ENCODE measurements around the gene CREB3L1.

Gene CREB3L1

GRCh38 chr11:46321757-46322156, 44.3 kb downstream of the CREB3L1 start:
- no peak for DNase-seq (ENCODE audit: extremely low read depth in 1 of 2, low read depth in 1 of 2)

GRCh38 chr11:46322759-46323158, 45.3 kb downstream of the CREB3L1 start:
- DNase-seq (ENCODE audit: extremely low read depth in 1 of 2, low read depth in 1 of 2): no peak

- no peak for DNase-seq (ENCODE audit: extremely low read depth in 1 of 2, low read depth in 1 of 2)
These were observed 49.5 kb downstream of the CREB3L1 start for GRCh38 chr11:46326813-46327416.

DNA sequence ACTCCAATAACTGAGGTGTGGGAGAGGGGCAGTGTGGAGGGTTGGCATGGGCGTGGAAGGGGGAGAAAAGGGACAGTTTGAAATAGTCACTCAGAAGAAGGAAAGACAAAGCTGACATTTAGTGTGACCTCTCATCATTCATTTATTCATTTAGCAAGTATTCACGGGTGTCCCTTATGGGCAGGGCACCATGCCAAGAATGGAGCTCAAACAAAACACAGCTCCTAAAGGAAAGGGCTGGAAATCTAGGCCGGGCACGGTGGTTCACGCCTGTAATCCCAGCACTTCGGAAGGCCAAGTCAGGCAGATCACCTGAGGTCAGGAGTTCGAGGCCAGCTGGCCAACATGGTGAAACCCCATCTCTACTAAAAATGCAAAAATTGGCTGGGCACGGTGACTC, 50.4 kb downstream of the CREB3L1 start:
- no peak for DNase-seq (ENCODE audit: extremely low read depth in 1 of 2, low read depth in 1 of 2)

- DNase-seq (ENCODE audit: extremely low read depth in 1 of 2, low read depth in 1 of 2): no peak
These were observed 52.7 kb downstream of the CREB3L1 start for GRCh38 chr11:46330154-46330553.

DNA sequence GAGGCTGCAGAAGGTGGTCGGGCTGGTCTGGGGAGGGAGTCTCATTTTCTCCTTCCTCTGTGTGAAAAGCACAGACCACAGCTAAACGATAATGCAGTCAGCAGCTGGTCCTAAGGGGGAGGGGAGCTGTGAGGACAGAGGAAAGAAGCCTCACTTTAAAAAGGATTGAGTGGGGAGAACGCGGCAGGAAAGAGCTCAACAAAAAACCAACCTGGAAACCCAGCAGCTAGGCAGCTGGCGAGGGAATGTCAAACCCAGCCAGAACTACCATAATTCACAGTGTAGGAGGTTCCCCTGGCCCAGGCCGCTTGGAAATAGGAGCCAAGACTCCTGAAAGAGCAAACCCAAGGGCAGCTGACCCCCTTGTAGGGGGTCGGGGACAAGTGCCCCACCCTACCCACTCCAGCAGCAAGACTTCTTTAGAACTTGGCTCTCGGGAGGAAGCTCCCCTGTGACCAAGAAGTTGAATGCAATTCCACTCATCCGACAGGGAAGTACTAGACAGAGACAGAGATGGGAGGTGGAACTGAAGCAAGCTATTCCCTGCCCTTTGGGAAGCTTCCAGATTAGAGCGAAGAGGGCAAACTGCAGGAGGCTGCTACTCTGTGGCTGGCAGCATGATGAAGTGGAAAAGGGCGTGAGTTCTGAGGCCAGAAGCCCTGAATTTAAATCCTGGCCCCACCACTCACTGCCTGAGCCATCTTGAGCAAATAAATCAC, 53.3 kb downstream of the CREB3L1 start:
- no peak for DNase-seq (ENCODE audit: extremely low read depth in 1 of 2, low read depth in 1 of 2)

- DNase-seq (ENCODE audit: extremely low read depth in 1 of 2, low read depth in 1 of 2): no peak
These were observed 54.0 kb downstream of the CREB3L1 start for GRCh38 chr11:46331282-46331984.

DNA sequence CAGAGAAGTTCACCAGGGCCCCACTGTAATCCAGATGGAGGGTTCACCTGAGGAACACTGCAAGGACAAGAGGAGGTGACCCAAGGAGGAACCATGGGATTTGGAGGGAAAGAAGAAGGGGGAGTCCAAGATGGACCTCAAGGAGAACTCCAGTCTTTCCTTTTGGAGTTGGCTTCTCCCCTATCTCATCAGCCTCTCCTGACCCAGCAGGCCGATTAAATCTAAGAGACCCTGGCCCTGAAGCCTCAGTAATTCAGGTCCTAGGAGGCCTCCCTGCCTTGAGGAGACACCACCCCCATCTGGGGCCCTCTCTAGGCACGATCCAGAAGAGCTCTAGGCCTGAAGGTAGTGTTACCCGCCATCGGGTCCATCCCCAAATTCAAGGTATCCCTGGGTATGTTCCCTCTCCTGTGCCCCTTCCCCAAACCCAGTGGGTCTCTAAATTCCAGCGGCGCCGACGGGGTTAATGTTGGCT, 54.7 kb downstream of the CREB3L1 start:
- no peak for DNase-seq (ENCODE audit: extremely low read depth in 1 of 2, low read depth in 1 of 2)

GRCh38 chr11:46332568-46333393, 55.3 kb downstream of the CREB3L1 start:
- DNase-seq (ENCODE audit: extremely low read depth in 1 of 2, low read depth in 1 of 2): peak in 1 of 2 donors; percentile 36

- no peak for DNase-seq (ENCODE audit: extremely low read depth in 1 of 2, low read depth in 1 of 2)
These were observed 56.0 kb downstream of the CREB3L1 start for GRCh38 chr11:46333394-46333947.

DNA sequence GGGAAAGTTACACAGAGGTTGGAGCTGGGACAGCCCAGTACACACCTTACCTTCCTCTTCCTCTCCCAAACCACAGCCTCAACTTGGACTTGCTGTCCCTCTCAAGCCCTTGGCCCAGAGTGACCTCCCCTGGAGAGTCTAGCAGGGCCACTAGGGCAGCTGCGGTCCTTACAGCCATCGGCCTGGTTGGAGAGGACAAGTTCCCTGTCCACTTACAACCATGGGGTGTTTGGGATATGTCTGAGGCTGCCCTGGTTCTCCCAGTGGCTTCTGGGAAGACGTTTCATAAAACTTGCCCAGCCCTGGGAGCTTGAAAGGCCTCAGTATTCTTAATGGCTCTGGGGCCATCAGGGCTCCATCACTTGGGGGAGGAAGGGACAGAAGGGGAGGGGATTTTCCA, 56.7 kb downstream of the CREB3L1 start:
- DNase-seq (ENCODE audit: extremely low read depth in 1 of 2, low read depth in 1 of 2): no peak

DNA sequence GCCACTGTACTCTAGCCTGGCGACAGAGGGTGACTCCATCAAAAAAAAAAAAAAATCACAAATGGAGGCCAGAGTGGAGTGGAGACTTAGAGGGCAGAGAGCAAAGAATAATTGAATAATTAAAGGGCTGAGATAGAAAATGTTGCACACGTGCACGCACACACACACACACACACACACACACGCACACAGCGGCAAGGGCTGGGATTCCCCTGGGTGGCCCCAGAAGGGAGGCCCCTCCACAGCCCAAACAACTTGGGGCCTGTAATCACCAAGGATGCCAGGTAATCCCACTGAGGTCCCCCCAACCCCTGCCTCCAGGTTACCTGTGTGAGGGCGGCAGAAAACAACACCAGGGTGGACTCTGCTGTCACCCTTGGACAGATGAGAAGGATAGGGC, 57.8 kb downstream of the CREB3L1 start:
- DNase-seq (ENCODE audit: extremely low read depth in 1 of 2, low read depth in 1 of 2): no peak

DNA sequence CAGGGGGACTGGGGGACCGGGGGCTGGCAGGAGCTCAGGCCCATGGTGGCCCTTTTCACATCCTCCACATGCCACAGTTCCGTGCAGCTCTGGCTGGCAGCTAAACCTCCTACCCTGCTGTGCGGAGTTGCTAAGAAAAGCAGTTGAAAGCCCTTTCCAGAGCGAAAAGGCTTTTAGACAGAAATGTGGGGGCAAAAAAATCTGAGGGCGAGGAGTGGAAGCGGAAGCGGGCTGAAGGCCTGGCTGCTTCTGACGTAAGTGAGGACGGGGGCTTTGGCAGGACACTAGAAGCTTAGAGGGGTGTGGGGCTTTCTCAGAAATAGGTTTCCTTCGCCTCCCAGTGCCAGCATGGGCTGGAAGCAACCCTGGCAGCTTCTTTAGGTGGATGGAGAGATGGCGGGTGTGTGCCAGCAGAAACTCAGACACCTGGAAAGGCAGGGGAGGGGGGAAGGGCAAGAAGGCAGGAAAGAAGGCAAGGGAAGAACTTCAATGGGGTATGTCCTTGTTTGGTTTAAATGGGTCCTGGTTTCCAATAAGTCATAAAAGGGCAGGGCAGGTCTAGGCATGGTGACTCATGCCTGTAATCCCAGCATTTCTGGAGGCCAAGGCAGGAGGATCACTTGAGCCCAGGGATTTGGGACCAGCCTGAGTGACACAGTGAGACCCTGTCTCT, 58.6 kb downstream of the CREB3L1 start:
- DNase-seq (ENCODE audit: extremely low read depth in 1 of 2, low read depth in 1 of 2): no peak

DNA sequence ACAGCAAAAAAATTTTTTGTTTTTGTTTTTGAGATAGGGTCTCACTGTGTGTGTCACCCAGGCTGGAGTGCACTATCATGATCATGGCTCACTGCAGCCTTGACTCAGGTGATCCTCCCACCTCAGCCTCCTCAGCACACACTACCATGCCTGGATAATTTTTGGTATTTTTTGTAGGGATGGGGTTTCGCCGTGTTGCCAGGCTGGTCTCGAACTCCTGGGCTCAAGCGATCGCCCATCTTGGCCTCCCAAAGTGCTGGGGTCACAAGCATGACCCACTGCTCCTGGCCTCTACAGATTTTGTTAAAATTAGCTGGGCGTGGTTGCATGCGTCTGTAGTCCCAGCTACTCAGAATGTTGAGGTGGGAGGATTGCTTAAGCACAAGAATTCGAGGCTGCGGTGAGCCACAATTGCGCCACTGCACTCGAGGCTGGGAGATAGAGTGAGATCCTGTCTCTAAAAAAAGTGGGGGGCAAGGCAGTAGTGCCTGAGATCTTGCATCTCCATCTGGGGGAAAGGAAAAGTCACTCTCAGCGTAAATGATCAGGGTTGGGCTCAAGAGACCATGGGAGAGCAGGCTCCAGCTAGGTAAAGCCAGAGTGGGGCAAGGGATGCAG, 59.2 kb downstream of the CREB3L1 start:
- DNase-seq (ENCODE audit: extremely low read depth in 1 of 2, low read depth in 1 of 2): no peak

GRCh38 chr11:46337626-46338345, 60.3 kb downstream of the CREB3L1 start:
- DNase-seq (ENCODE audit: extremely low read depth in 1 of 2, low read depth in 1 of 2): no peak

DNA sequence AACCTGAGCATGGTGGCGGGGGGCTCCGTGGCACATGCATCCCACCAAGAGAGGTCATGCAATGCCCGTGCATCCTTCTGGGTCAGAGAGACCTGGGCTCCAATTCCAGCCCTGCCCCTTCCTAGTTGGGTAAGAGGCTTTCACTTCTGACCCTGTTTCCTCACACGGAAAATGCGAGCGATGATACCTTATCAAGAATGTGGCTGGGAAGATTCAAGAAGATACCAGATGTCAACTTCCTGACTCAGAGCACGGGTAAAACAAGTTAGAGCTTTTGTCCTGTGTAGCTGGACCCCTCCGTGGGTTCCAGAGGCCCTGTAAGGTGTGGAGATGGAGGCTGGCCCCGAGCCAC, 61.1 kb downstream of the CREB3L1 start:
- no peak for DNase-seq (ENCODE audit: extremely low read depth in 1 of 2, low read depth in 1 of 2)

DNA sequence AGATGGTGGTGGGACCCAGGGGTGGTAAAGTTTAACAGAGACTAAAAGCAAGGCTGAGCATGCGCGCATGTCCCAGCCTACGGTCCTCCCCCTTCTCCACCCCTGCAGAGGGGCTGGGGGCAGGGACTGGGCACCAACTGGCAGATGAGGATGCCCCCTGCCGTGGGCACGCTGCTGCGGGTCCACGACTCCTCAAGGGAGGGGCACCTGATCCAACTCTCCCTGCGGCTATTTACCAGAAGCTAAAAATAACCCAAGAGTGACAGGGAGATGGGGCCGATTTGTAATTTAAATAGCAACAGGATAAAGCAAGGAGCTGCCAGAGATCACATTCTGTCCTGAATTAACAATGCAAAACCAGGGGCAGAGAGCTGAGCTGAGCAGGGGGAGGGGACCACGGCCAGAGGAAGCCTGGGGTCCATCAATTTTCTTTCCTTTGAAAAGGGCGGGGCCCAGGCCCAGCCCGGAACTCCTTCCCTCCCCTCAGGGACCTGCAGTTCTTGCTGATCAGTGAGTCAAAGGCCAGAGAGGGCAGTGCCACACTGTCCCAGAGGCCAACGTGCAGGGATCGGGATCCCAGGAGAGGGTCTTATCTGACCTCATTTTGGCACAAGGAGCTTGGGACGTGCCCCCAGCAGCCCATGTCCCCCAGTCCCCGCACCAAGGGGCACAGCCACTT, 61.7 kb downstream of the CREB3L1 start:
- no peak for DNase-seq (ENCODE audit: extremely low read depth in 1 of 2, low read depth in 1 of 2)

DNA sequence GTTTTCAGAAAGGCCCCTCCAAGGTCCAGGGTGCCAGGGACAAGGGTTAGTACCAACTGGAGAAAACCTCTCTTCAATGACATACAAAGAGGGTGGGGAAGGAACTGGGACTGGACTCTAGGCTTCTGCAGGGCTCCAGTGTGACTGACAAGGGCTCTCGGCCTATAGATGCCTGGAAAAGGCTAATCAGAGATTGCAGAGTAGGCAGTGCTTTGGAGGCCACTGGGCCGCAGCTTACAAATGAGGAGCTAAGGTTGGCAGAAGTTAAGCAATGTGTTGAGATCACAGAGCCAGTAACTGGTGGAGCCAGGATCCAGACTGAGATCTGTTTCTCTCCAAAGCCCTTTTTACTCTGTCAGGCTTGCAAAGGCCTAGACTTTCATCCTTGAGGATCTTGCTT, 62.4 kb downstream of the CREB3L1 start:
- no peak for DNase-seq (ENCODE audit: extremely low read depth in 1 of 2, low read depth in 1 of 2)

GRCh38 chr11:46341454-46341853, 64.0 kb downstream of the CREB3L1 start:
- DNase-seq (ENCODE audit: extremely low read depth in 1 of 2, low read depth in 1 of 2): no peak
